HepG2 (cell line): ENCODE data around the gene CHMP1A. TPM values are rescaled to one million over a fixed set of nuclear protein-coding genes. Genes with fewer than 3 reads are reported as not detected.

Source experiments
- ATAC-seq: fragments of 200-7000 bp; cut with Tn5 transposase; 3 replicates; pipeline ENCODE4 v1.9.1; 2020; ENCODE audit warnings: mild to moderate bottlenecking, moderate library complexity
- BruUV-seq: library from RNA; stranded (reverse); fragments of 400-500 nt; replicated peaks from 2 replicates; lab custom pipeline; 2021; lab: Mats Ljungman, UMichigan
- CTCF ChIA-PET: fragments of 300-600 bp; formaldehyde crosslinking; extraction: SDS; loops from one replicate; lab custom pipeline; 2021; ENCODE audit warnings: low total read pairs, inconsistent platforms, low intra/inter-chr PET ratio; lab: Yijun Ruan, JAX
- POLR2A ChIA-PET: fragments of 350-600 bp; sonication (Branson Sonifier 250); formaldehyde crosslinking; loops from one replicate; lab custom pipeline; 2020; ENCODE audit warnings: antibody characterized with exemption, inconsistent platforms; lab: Yijun Ruan, JAX
- DNase-seq: peaks from one replicate; pipeline ENCODE4 v3.0.0-alpha.2; 2015; ENCODE audit warnings: low spot score
- FAIRE-seq: peaks from 3 replicates; lab custom pipeline; 2011; peaks lifted over from hg19 to GRCh38; lab: Jason Lieb, UNC
- H2AFZ ChIP-seq: one replicate; pipeline ENCODE4 v1.6.1; 2011; ENCODE audit warnings: low read length, inconsistent platforms
- H3K27ac ChIP-seq: fragments of 300-600 bp; 3 replicates; pipeline ENCODE4 v1.8.0; 2011; ENCODE audit warnings: mixed run types, mild to moderate bottlenecking, mixed read lengths, low read length, inconsistent platforms; ENCODE audit not compliant: insufficient read depth; ENCODE audit errors: extremely low read length
- H3K27me3 ChIP-seq, 2 experiments: fragments of 200-600 bp in 1 of 2; 2 replicates in 1 of 2; 3 replicates in 1 of 2; pipeline versions ENCODE4 v1.6.0 to v1.8.0; 2011; ENCODE audit warnings: low read length in 2 of 2, mild to moderate bottlenecking in 2 of 2, moderate library complexity in 2 of 2, inconsistent platforms in 1 of 2; ENCODE audit not compliant: insufficient read depth in 2 of 2, control insufficient read depth in 1 of 2
- H3K36me3 ChIP-seq, 2 experiments: fragments of 200-600 bp in 1 of 2; replicated peaks in 1 of 2; 2 replicates in 1 of 2; 3 replicates in 1 of 2; pipeline versions ENCODE4 v1.5.1 to v1.8.0; 2011; ENCODE audit warnings: low read length in 2 of 2, inconsistent platforms in 1 of 2; ENCODE audit not compliant: insufficient read depth in 2 of 2, control insufficient read depth in 1 of 2
- H3K4me1 ChIP-seq: 2 replicates; pipeline ENCODE4 v1.5.1; 2012; ENCODE audit warnings: low read length, inconsistent platforms; ENCODE audit not compliant: insufficient read depth
- H3K4me2 ChIP-seq: 2 replicates; pipeline ENCODE4 v1.6.0; 2011; ENCODE audit warnings: low read depth, low read length, inconsistent platforms
- H3K4me3 ChIP-seq, 3 experiments: fragments of 200-600 bp in 1 of 3; sonication (generic), shearing (Covaris generic) in 1 of 3; replicated peaks in 1 of 3; 2 replicates each; pipeline ENCODE4 v1.5.1; 2011 to 2016; ENCODE audit warnings: low read length in 3 of 3, inconsistent platforms in 2 of 3, low read depth in 2 of 3, mild to moderate bottlenecking in 2 of 3, control low read depth in 1 of 3, mixed read lengths in 1 of 3; ENCODE audit not compliant: insufficient read depth in 1 of 3
- H3K79me2 ChIP-seq: one replicate; pipeline ENCODE4 v1.6.1; 2011; ENCODE audit warnings: low read length, inconsistent platforms; ENCODE audit not compliant: insufficient read depth
- H3K9ac ChIP-seq: 2 replicates; pipeline ENCODE4 v1.6.0; 2011; ENCODE audit warnings: mild to moderate bottlenecking, low read depth, low read length, inconsistent platforms; ENCODE audit not compliant: insufficient read depth
- H3K9me3 ChIP-seq: 2 replicates; pipeline ENCODE4 v1.5.1; 2012; ENCODE audit warnings: mild to moderate bottlenecking, low read length
- H4K20me1 ChIP-seq: 2 replicates; pipeline ENCODE4 v1.6.0; 2011; ENCODE audit warnings: inconsistent platforms, mild to moderate bottlenecking, low read length, moderate library complexity; ENCODE audit not compliant: insufficient read depth
- DNMT1 ChIP-seq: sonication (generic); formaldehyde crosslinking; IDR thresholded peaks from 2 replicates; pipeline ENCODE4 v1.5.1; 2020; ENCODE audit warnings: mild to moderate bottlenecking, missing genetic modification reagents
- HOXA5 ChIP-seq: sonication (generic); formaldehyde crosslinking; IDR thresholded peaks from 2 replicates; pipeline ENCODE4 v1.4.0; 2020; ENCODE audit warnings: missing genetic modification reagents
- RFX1 ChIP-seq: fragments of 450-650 bp; IDR thresholded peaks from 2 replicates; pipeline ENCODE4 v1.6.1; 2017
- ZSCAN25 ChIP-seq: sonication (generic); formaldehyde crosslinking; IDR thresholded peaks from 2 replicates; pipeline ENCODE4 v1.8.0; 2022; ENCODE audit warnings: mild to moderate bottlenecking, missing genetic modification reagents
- WGBS: methylation state at CpG from one replicate; pipeline ENCODE4 v1.1.6; 2017; ENCODE audit warnings: low lambda C conversion rate; 5-methylcytosine and 5-hydroxymethylcytosine counted together
- in situ Hi-C: cut with HindIII; loops from 2 replicates; pipeline ENCODE4 v1.10.0; 2017; ENCODE audit warnings: low pct_unique_long_range_greater_than_20kb; ENCODE audit not compliant: extremely low pct_ligation_motif_present
- intact Hi-C: fragments of 100-400 bp; cut with micrococcal nuclease; formaldehyde crosslinking; loops from one replicate; pipeline ENCODE4 v1.10.0; 2022; ENCODE audit not compliant: unreplicated experiment
- polyA plus RNA-seq, 8 experiments: library from polyadenylated mRNA; depleted of rRNA in 3 of 8; stranded (reverse) in 7 of 8; unstranded in 1 of 8; fragments of >200 nt; fragmentation: Illumina TruSeq in 4 of 8; extraction: Trizol in 4 of 8; gene quantifications; 2 replicates each; pipeline versions ENCODE4 v1.2.1 to v1.2.3, GENCODE V29; 2011 to 2016; ENCODE audit warnings: low read depth in 4 of 8, missing spikeins in 1 of 8, mixed read lengths in 1 of 8; ENCODE audit not compliant: insufficient read depth in 1 of 8
- total RNA-seq, 5 experiments: library from RNA; depleted of rRNA; stranded (reverse); fragments of >200 nt; fragmentation: Illumina TruSeq; extraction: Trizol; gene quantifications; 2 replicates each; pipeline ENCODE4 v1.2.3, GENCODE V29; 2016; ENCODE audit warnings: low read depth in 1 of 5
- TF ChIP-seq, protein P1 (sequence below): sonication (generic); formaldehyde crosslinking; IDR thresholded peaks from 2 replicates; pipeline ENCODE4 v1.4.0; 2020; ENCODE audit warnings: missing genetic modification reagents
- TF ChIP-seq, protein P2 (sequence below): sonication (generic); formaldehyde crosslinking; IDR thresholded peaks from 2 replicates; pipeline ENCODE4 v1.4.0; 2020; ENCODE audit warnings: mild to moderate bottlenecking, missing genetic modification reagents, borderline replicate concordance
- TF ChIP-seq, protein P3 (sequence below): IDR thresholded peaks from 2 replicates; pipeline ENCODE4 v1.6.1; 2016; ENCODE audit warnings: missing compliant biosample characterization, missing genetic modification reagents, borderline replicate concordance
- TF ChIP-seq, protein P4 (sequence below): sonication (generic); formaldehyde crosslinking; IDR thresholded peaks from 2 replicates; pipeline ENCODE4 v1.5.0; 2020; ENCODE audit warnings: mild to moderate bottlenecking, missing genetic modification reagents, moderate library complexity
- TF ChIP-seq, protein P5 (sequence below): sonication (generic); formaldehyde crosslinking; IDR thresholded peaks from 2 replicates; pipeline ENCODE4 v1.5.1; 2020; ENCODE audit warnings: mild to moderate bottlenecking, missing genetic modification reagents, moderate library complexity

The CHMP1A gene
- total and polyA plus RNA-seq, 2 of the 13 experiments (the other 11 are each of a cell fraction or from before 2014, with no cell fraction given), result 69.4 to 73.3 TPM

DNA sequence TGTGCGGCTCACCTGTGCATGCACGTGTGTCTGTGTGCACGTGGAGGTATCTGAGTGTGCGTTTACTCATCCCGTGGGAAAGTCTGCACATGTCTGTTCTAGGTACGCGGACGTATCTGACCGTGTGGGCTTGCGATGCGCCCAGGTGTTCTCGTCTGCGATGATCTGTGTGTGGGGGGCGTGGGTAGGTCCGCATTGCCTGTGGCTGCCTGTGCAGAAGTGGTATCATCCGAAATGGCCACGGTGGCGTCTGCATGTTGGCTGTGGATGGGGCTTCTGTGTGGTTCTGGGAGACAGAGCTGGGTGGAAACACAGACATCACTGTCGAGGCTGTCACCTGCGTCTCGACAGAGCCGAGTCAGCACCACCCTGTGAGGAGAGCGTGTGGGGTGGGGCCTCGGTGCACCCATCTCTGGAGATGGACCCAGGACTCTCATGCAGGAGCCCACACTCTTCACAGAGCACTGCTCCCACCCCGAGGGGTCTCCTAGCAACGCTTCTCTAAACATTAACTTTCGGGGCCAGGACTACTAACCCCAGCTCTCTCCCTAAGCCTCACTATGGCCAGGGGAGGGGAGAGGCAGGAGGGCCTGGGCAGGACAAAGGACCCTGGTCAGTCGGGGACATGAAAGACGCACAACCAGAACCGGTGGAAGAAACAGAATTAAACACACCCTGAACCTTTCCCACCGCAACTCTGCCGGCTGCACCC is 35.7 kb downstream of the CHMP1A start:
- Histone ChIP-seq H3K9ac (no peak overlapping the region), H2AFZ (no peak overlapping the region), H3K27me3 (peaks cover 0 to 2% of the 10 kb centered on the region in 2 experiments; a peak in 1 of 5 replicates), H4K20me1 (no peaks in the 10 kb centered on the region), H3K4me2 (peak overlapping the region; percentile 33; the same call in 1 of the 2 replicates), H3K36me3 (no peaks in the 10 kb centered on the region), H3K9me3 (no peaks in the 10 kb centered on the region), H3K4me3 (no peak overlapping the region), H3K4me1 (peaks cover 77% of the 10 kb centered on the region), H3K79me2 (no peaks in the 10 kb centered on the region), H3K27ac (peak overlapping the region; percentile 25)
- whole genome bisulfite sequencing, result 53% methylated on average over 31 of the region's 32 CpGs
- no TSS peak for BruUV-seq
- ATAC-seq, result peak; percentile 52
- peak; percentile 68 for DNase-seq
- CTCF ChIA-PET, result no interaction called here
- intact Hi-C loops (no loop called here), in situ Hi-C loops (no loop called here)
- peak; percentile 53 for FAIRE-seq
- POLR2A ChIA-PET, result no interaction called here
- TF ChIP-seq RFX1 (peak; percentile 68; the same call in 1 of the 2 replicates), ZSCAN25 (CRISPR knock-in tag) (peak; percentile 84), DNMT1 (0 out of 2 replicates have a peak, but pooled peaks have one; percentile 71), HOXA5 (CRISPR knock-in tag) (no peak)
- TF ChIP-seq, protein P1, sequence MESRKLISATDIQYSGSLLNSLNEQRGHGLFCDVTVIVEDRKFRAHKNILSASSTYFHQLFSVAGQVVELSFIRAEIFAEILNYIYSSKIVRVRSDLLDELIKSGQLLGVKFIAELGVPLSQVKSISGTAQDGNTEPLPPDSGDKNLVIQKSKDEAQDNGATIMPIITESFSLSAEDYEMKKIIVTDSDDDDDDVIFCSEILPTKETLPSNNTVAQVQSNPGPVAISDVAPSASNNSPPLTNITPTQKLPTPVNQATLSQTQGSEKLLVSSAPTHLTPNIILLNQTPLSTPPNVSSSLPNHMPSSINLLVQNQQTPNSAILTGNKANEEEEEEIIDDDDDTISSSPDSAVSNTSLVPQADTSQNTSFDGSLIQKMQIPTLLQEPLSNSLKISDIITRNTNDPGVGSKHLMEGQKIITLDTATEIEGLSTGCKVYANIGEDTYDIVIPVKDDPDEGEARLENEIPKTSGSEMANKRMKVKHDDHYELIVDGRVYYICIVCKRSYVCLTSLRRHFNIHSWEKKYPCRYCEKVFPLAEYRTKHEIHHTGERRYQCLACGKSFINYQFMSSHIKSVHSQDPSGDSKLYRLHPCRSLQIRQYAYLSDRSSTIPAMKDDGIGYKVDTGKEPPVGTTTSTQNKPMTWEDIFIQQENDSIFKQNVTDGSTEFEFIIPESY (CRISPR knock-in tag), result 0 out of 2 replicates have a peak, but pooled peaks have one; percentile 2
- TF ChIP-seq, protein P2, sequence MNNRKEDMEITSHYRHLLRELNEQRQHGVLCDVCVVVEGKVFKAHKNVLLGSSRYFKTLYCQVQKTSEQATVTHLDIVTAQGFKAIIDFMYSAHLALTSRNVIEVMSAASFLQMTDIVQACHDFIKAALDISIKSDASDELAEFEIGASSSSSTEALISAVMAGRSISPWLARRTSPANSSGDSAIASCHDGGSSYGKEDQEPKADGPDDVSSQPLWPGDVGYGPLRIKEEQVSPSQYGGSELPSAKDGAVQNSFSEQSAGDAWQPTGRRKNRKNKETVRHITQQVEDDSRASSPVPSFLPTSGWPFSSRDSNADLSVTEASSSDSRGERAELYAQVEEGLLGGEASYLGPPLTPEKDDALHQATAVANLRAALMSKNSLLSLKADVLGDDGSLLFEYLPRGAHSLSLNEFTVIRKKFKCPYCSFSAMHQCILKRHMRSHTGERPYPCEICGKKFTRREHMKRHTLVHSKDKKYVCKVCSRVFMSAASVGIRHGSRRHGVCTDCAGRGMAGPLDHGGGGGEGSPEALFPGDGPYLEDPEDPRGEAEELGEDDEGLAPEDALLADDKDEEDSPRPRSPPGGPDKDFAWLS (CRISPR knock-in tag), result no peak
- TF ChIP-seq, protein P3, sequence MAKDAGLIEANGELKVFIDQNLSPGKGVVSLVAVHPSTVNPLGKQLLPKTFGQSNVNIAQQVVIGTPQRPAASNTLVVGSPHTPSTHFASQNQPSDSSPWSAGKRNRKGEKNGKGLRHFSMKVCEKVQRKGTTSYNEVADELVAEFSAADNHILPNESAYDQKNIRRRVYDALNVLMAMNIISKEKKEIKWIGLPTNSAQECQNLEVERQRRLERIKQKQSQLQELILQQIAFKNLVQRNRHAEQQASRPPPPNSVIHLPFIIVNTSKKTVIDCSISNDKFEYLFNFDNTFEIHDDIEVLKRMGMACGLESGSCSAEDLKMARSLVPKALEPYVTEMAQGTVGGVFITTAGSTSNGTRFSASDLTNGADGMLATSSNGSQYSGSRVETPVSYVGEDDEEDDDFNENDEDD (CRISPR knock-in tag), result 0 out of 2 replicates have a peak, but pooled peaks have one; percentile 13
- TF ChIP-seq, protein P4, sequence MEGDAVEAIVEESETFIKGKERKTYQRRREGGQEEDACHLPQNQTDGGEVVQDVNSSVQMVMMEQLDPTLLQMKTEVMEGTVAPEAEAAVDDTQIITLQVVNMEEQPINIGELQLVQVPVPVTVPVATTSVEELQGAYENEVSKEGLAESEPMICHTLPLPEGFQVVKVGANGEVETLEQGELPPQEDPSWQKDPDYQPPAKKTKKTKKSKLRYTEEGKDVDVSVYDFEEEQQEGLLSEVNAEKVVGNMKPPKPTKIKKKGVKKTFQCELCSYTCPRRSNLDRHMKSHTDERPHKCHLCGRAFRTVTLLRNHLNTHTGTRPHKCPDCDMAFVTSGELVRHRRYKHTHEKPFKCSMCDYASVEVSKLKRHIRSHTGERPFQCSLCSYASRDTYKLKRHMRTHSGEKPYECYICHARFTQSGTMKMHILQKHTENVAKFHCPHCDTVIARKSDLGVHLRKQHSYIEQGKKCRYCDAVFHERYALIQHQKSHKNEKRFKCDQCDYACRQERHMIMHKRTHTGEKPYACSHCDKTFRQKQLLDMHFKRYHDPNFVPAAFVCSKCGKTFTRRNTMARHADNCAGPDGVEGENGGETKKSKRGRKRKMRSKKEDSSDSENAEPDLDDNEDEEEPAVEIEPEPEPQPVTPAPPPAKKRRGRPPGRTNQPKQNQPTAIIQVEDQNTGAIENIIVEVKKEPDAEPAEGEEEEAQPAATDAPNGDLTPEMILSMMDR (CRISPR knock-in tag), result 0 out of 2 replicates have a peak, but pooled peaks have one; percentile 2
- TF ChIP-seq, protein P5, sequence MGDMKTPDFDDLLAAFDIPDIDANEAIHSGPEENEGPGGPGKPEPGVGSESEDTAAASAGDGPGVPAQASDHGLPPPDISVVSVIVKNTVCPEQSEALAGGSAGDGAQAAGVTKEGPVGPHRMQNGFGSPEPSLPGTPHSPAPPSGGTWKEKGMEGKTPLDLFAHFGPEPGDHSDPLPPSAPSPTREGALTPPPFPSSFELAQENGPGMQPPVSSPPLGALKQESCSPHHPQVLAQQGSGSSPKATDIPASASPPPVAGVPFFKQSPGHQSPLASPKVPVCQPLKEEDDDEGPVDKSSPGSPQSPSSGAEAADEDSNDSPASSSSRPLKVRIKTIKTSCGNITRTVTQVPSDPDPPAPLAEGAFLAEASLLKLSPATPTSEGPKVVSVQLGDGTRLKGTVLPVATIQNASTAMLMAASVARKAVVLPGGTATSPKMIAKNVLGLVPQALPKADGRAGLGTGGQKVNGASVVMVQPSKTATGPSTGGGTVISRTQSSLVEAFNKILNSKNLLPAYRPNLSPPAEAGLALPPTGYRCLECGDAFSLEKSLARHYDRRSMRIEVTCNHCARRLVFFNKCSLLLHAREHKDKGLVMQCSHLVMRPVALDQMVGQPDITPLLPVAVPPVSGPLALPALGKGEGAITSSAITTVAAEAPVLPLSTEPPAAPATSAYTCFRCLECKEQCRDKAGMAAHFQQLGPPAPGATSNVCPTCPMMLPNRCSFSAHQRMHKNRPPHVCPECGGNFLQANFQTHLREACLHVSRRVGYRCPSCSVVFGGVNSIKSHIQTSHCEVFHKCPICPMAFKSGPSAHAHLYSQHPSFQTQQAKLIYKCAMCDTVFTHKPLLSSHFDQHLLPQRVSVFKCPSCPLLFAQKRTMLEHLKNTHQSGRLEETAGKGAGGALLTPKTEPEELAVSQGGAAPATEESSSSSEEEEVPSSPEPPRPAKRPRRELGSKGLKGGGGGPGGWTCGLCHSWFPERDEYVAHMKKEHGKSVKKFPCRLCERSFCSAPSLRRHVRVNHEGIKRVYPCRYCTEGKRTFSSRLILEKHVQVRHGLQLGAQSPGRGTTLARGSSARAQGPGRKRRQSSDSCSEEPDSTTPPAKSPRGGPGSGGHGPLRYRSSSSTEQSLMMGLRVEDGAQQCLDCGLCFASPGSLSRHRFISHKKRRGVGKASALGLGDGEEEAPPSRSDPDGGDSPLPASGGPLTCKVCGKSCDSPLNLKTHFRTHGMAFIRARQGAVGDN (CRISPR knock-in tag), result peak; percentile 37; the same call in 1 of the 2 replicates
